ENCODE data around the gene HPCA. TPM values are rescaled to one million over a fixed set of nuclear protein-coding genes. Genes with fewer than 3 reads are reported as not detected.

Gene HPCA
- total RNA-seq, 1 experiment from 2014 or later, result 1.2 TPM

- H4K5ac ChIP-seq (ENCODE audit: insufficient read length, low read depth, low read length), result no peak overlapping the region
- no peak overlapping the region for H3K4ac ChIP-seq (ENCODE audit: low read depth, low read length)
- H3T11ph ChIP-seq (ENCODE audit: low read length), result no peak overlapping the region
- H3K9me3 Mint-ChIP-seq, result peaks cover 5 to 9% of the 10 kb centered on the region in 2 experiments; a peak in 4 of 5 replicates
- WGBS (ENCODE audit: extremely low coverage, insufficient read length, low lambda C conversion rate), result no CpG with 5 or more reads among the region's 31 CpGs
- H2BK120ac ChIP-seq (ENCODE audit: low read depth, low read length, poor library complexity, severe bottlenecking), result no peak overlapping the region
- peak overlapping the region; percentile 92 for H3K4me2 ChIP-seq (ENCODE audit: insufficient read depth, insufficient read length, low read length)
- no peak overlapping the region for H3K27ac Mint-ChIP-seq
- peaks cover 23 to 34% of the 10 kb centered on the region in 2 experiments for H3K4me1 Mint-ChIP-seq
- no peaks in the 10 kb centered on the region for H3K79me1 ChIP-seq (ENCODE audit: insufficient read depth, low read depth, low read length, poor library complexity, severe bottlenecking)
- TF ChIP-seq CTCF (conservative IDR thresholded peaks at IDR 0.05), result 0 out of 3 replicates have a peak, but pooled peaks have one; percentile 33
- H2AK5ac ChIP-seq (ENCODE audit: insufficient read length, low read length), result no peak overlapping the region
- H2AFZ ChIP-seq (ENCODE audit: low read length), result no peak overlapping the region
- no peaks in the 10 kb centered on the region for H3K79me2 ChIP-seq (ENCODE audit: insufficient read depth, low read length)
- peaks cover 20% of the 10 kb centered on the region; the same call in 1 of the 2 replicates for H3K27me3 ChIP-seq (ENCODE audit: insufficient read depth, low read length)
- no peak overlapping the region for H3K14ac ChIP-seq (ENCODE audit: insufficient read depth, low read length)
- no peak overlapping the region for H2BK20ac ChIP-seq (ENCODE audit: low read depth, low read length, poor library complexity, severe bottlenecking)
- H4K8ac ChIP-seq (replicated peaks; ENCODE audit: insufficient read length, low read depth, low read length), result no peak overlapping the region
- H3K4me3 Mint-ChIP-seq, result peak overlapping the region; percentile 68 to 86
- no peaks in the 10 kb centered on the region for H4K20me1 ChIP-seq (ENCODE audit: control insufficient read depth, insufficient read depth, insufficient read length)
- no peak overlapping the region for H3K9ac ChIP-seq (ENCODE audit: extremely low read depth, insufficient read length, low read length)
- H3K23ac ChIP-seq (ENCODE audit: insufficient read length, low read depth, low read length), result no peak overlapping the region
- no peaks in the 10 kb centered on the region for H3K4me1 ChIP-seq (ENCODE audit: insufficient read depth, low read length)
- no peak overlapping the region for H2BK15ac ChIP-seq (ENCODE audit: low read depth, low read length)
- peaks cover 12% of the 10 kb centered on the region for H3K23me2 ChIP-seq (ENCODE audit: insufficient read length, low read depth, low read length, poor library complexity, severe bottlenecking)
- no peak overlapping the region for H2BK5ac ChIP-seq (ENCODE audit: insufficient read length, low read length)
- no peak overlapping the region for H2BK12ac ChIP-seq (ENCODE audit: insufficient read length, low read depth, low read length)
- H3K18ac ChIP-seq (ENCODE audit: insufficient read length, low read depth, low read length), result no peak overlapping the region
- peaks cover 97% of the 10 kb centered on the region for H3K27me3 Mint-ChIP-seq (ENCODE audit: low read depth)
- H3K9me3 ChIP-seq (ENCODE audit: control insufficient read depth, low read depth, low read length), result no peaks in the 10 kb centered on the region
- H4K91ac ChIP-seq (ENCODE audit: insufficient read length, low read depth, low read length), result no peak overlapping the region
- no peaks in the 10 kb centered on the region for H3K36me3 Mint-ChIP-seq (ENCODE audit: insufficient read depth in 1 of 3, low read depth in 3 of 3)
- H3K27ac ChIP-seq (ENCODE audit: insufficient read length, low read depth, low read length), result no peak overlapping the region
- DNase-seq, result peak; percentile 74
- H3K56ac ChIP-seq (ENCODE audit: insufficient read length, low read depth, low read length), result no peak overlapping the region
Observed at GRCh38 chr1:32924881-32925344, 38.6 kb downstream of the HPCA start.
